ENCODE results near the gene MASP1.

MASP1 gene

DNA sequence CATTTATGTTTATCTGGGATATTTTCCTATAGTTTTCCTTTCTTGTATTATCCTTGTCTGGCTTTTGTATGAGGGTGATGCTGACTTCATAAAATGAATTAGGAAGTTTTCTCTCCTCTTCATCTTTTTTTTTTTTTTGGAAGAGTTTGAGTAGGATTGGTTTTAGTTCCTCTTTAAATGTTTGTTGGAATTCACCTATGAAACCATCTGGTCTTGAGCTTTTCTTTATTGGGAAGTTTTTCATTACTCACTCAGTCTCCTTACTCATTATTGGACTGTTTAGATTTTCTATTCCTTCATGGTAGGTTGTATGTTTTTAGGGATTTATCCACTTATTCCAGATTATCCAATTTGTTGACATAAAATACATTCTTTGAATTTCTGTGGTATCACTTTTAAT is 18.7 kb upstream of the MASP1 start:
- Histone ChIP-seq H3K4me3 (ENCODE audit: low read length, poor library complexity, severe bottlenecking) (no peak overlapping the region), H3K79me2 (ENCODE audit: insufficient read depth, low read length) (no peaks in the 10 kb centered on the region), H3K4me1 (ENCODE audit: insufficient read depth, low read length, poor library complexity, severe bottlenecking) (no peaks in the 10 kb centered on the region), H3K4me2 (ENCODE audit: low read depth, low read length, poor library complexity, severe bottlenecking) (no peak overlapping the region), H3F3A (ENCODE audit: low read depth) (no peaks in the 10 kb centered on the region), H3K9me3 (ENCODE audit: insufficient read depth, low read depth, low read length) (no peaks in the 10 kb centered on the region), H3K9ac (ENCODE audit: low read depth, low read length, poor library complexity, severe bottlenecking) (no peak overlapping the region), H3K27me3 (ENCODE audit: insufficient read depth, low read length, poor library complexity, severe bottlenecking) (no peaks in the 10 kb centered on the region), H3K36me3 (ENCODE audit: insufficient read depth, low read length) (no peaks in the 10 kb centered on the region), H3K9me2 (replicated peaks; ENCODE audit: low read depth, low read length) (no peaks in the 10 kb centered on the region), H4K20me1 (ENCODE audit: insufficient read depth, low read length, poor library complexity, severe bottlenecking) (no peaks in the 10 kb centered on the region), H2AFZ (ENCODE audit: low read length) (no peak overlapping the region)
- TF ChIP-seq, protein P1, sequence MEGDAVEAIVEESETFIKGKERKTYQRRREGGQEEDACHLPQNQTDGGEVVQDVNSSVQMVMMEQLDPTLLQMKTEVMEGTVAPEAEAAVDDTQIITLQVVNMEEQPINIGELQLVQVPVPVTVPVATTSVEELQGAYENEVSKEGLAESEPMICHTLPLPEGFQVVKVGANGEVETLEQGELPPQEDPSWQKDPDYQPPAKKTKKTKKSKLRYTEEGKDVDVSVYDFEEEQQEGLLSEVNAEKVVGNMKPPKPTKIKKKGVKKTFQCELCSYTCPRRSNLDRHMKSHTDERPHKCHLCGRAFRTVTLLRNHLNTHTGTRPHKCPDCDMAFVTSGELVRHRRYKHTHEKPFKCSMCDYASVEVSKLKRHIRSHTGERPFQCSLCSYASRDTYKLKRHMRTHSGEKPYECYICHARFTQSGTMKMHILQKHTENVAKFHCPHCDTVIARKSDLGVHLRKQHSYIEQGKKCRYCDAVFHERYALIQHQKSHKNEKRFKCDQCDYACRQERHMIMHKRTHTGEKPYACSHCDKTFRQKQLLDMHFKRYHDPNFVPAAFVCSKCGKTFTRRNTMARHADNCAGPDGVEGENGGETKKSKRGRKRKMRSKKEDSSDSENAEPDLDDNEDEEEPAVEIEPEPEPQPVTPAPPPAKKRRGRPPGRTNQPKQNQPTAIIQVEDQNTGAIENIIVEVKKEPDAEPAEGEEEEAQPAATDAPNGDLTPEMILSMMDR (conservative IDR thresholded peaks at IDR 0.05; ENCODE audit: low read length) = no peak
- no peak for TF ChIP-seq EZH2phosphoT487 (IDR thresholded peaks at IDR 0.05; ENCODE audit: borderline replicate concordance)

DNA sequence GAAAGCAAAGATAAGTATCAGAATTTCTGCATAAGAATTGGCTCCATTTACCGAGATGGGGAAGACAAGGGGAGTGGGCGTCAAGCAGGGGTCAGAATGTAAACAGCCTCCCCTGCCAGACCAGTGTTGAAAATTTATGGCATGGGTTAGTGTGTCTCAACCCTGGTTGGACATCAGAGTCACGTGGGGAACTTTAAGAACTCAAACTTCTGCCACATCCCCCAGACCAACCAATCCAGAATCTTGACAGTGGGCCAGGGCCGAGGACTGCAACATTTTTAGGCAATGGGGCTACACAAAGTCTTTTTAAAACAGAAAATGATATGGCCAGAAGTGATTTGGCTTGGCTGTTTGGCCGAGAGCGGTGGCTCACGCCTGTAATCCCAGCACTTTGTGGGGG is 14.3 kb upstream of the MASP1 start:
- Histone ChIP-seq H3K9me3 (ENCODE audit: insufficient read depth, low read depth, low read length) (no peaks in the 10 kb centered on the region), H3K9ac (ENCODE audit: low read depth, low read length, poor library complexity, severe bottlenecking) (no peak overlapping the region), H4K20me1 (ENCODE audit: insufficient read depth, low read length, poor library complexity, severe bottlenecking) (no peaks in the 10 kb centered on the region), H3K4me1 (ENCODE audit: insufficient read depth, low read length, poor library complexity, severe bottlenecking) (no peaks in the 10 kb centered on the region), H3F3A (ENCODE audit: low read depth) (no peaks in the 10 kb centered on the region), H3K4me2 (ENCODE audit: low read depth, low read length, poor library complexity, severe bottlenecking) (no peak overlapping the region), H2AFZ (ENCODE audit: low read length) (no peak overlapping the region), H3K9me2 (replicated peaks; ENCODE audit: low read depth, low read length) (no peaks in the 10 kb centered on the region), H3K79me2 (ENCODE audit: insufficient read depth, low read length) (no peaks in the 10 kb centered on the region), H3K36me3 (ENCODE audit: insufficient read depth, low read length) (no peaks in the 10 kb centered on the region), H3K4me3 (ENCODE audit: low read length, poor library complexity, severe bottlenecking) (no peak overlapping the region), H3K27me3 (ENCODE audit: insufficient read depth, low read length, poor library complexity, severe bottlenecking) (no peaks in the 10 kb centered on the region)
- TF ChIP-seq EZH2phosphoT487 (IDR thresholded peaks at IDR 0.05; ENCODE audit: borderline replicate concordance) = no peak
- TF ChIP-seq, protein P1 (conservative IDR thresholded peaks at IDR 0.05; ENCODE audit: low read length) = no peak

DNA sequence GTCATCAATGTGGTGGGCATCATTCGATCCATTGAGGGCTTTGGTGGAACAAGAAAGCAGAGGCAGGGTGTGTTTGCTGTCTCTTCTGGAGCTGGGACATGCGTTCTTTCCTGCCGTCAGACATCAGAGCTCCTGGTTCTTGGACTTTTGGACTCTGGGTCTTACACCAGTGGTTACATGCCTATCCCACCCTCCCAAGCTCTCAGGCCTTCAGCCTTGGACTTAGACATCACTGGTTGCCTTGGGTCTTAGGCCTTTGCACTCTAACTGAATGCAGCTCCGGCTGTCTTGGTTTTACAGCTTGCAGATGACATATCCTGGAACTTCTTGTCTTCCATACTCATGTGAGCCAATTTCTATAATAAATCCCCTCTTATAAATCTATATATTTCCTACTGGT is 8.1 kb upstream of the MASP1 start:
- H3K9me3 ChIP-seq (ENCODE audit: insufficient read depth, low read depth, low read length) = no peaks in the 10 kb centered on the region
- no peaks in the 10 kb centered on the region for H4K20me1 ChIP-seq (ENCODE audit: insufficient read depth, low read length, poor library complexity, severe bottlenecking)
- H3K9me2 ChIP-seq (replicated peaks; ENCODE audit: low read depth, low read length) = no peaks in the 10 kb centered on the region
- no peak for TF ChIP-seq EZH2phosphoT487 (IDR thresholded peaks at IDR 0.05; ENCODE audit: borderline replicate concordance)
- TF ChIP-seq, protein P1 (conservative IDR thresholded peaks at IDR 0.05; ENCODE audit: low read length) = no peak
- H3K27me3 ChIP-seq (ENCODE audit: insufficient read depth, low read length, poor library complexity, severe bottlenecking) = no peaks in the 10 kb centered on the region
- no peak overlapping the region for H2AFZ ChIP-seq (ENCODE audit: low read length)
- H3K9ac ChIP-seq (ENCODE audit: low read depth, low read length, poor library complexity, severe bottlenecking) = no peak overlapping the region
- no peak overlapping the region for H3K4me2 ChIP-seq (ENCODE audit: low read depth, low read length, poor library complexity, severe bottlenecking)
- no peaks in the 10 kb centered on the region for H3K79me2 ChIP-seq (ENCODE audit: insufficient read depth, low read length)
- no peaks in the 10 kb centered on the region for H3K4me1 ChIP-seq (ENCODE audit: insufficient read depth, low read length, poor library complexity, severe bottlenecking)
- H3K36me3 ChIP-seq (ENCODE audit: insufficient read depth, low read length) = no peaks in the 10 kb centered on the region
- H3K4me3 ChIP-seq (ENCODE audit: low read length, poor library complexity, severe bottlenecking) = no peak overlapping the region
- H3F3A ChIP-seq (ENCODE audit: low read depth) = no peaks in the 10 kb centered on the region

Data from Loucy (cell line).